ENCODE data around the gene PLCL2. TPM values are rescaled to one million over a fixed set of nuclear protein-coding genes. Genes with fewer than 3 reads are reported as not detected.

Gene PLCL2
- total and polyA plus RNA-seq, 2 donors (not counting 1 experiment from before 2014, with no cell fraction given), result 21.7 to 55.2 TPM

- intact Hi-C loops (cut with micrococcal nuclease), result loop anchor here (5.0 kb wide), 1 partner anchor 37 kb away; no protein-coding TSS in a partner anchor
- H3K4me3 ChIP-seq (ENCODE audit: control extremely low read depth in 1 of 5, extremely low read depth in 1 of 5, insufficient read depth in 1 of 5, low read depth in 2 of 5, low read length in 4 of 5), result no peak overlapping the region
These were observed 20.9 kb downstream of the PLCL2 start for GRCh38 chr3:16905704-16906103.

DNA sequence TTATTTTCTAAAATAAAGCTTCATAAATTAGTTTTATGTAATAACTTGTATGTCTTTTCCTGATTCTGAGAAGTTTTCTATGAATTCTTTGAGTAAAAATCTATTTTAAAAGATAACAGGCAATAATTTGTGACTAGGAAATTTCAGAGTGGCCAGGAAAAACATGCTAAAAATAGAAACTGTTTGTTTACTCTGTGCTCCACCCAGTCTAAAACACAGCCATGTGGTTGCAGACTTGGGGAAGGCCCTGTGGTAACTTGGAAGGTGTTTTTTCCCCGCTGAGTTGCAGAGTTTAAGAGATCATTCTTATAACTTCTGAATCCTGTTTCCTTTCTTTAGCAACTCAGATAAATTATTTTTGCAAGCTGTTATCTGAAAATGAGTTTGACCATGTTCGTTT is 21.9 kb downstream of the PLCL2 start:
- Mint-ChIP-seq H3K9me3 (ENCODE audit: insufficient read depth) (no peaks in the 10 kb centered on the region), H3K4me1 (peaks cover 77% of the 10 kb centered on the region), H3K27me3 (no peaks in the 10 kb centered on the region), H3K4me3 (no peak overlapping the region), H3K27ac (no peak overlapping the region)
- H3K36me3 ChIP-seq (replicated peaks in 1 of 2; ENCODE audit: control extremely low read depth in 1 of 2, control insufficient read depth in 1 of 2, extremely low read depth in 1 of 2, insufficient read depth in 2 of 2, low read length in 1 of 2), result no peaks in the 10 kb centered on the region
- intact Hi-C loops (cut with micrococcal nuclease), result loop anchor here (5.0 kb wide), 1 partner anchor 36 kb away; no protein-coding TSS in a partner anchor
- H2AFZ ChIP-seq (ENCODE audit: insufficient read depth, low read depth, low read length, poor library complexity, severe bottlenecking), result no peak overlapping the region
- no peak for ATAC-seq (ENCODE audit: low read depth)
- H3K79me2 ChIP-seq (ENCODE audit: control insufficient read depth, insufficient read depth, low read length), result peaks cover 96% of the 10 kb centered on the region
- no peak for DNase-seq
- POLR2A ChIA-PET, result no interaction called here
- peaks cover 0 to 6% (median 0%) of the 10 kb centered on the region in 3 donors for H3K9me3 ChIP-seq (ENCODE audit: control extremely low read depth in 1 of 3, control insufficient read depth in 2 of 3, insufficient read depth in 1 of 3, low read length in 2 of 3)
- peak overlapping the region in 1 of 5 experiments; percentile 23 for H3K4me3 ChIP-seq (ENCODE audit: control extremely low read depth in 1 of 5, extremely low read depth in 1 of 5, insufficient read depth in 1 of 5, low read depth in 2 of 5, low read length in 4 of 5)
- H3K4me2 ChIP-seq (replicated peaks; ENCODE audit: low read depth, low read length, poor library complexity, severe bottlenecking), result peak overlapping the region; percentile 58
- H3K9ac ChIP-seq (ENCODE audit: low read length), result peak overlapping the region; percentile 22
- TF ChIP-seq EZH2 (IDR thresholded peaks at IDR 0.05; ENCODE audit: borderline replicate concordance, insufficient read depth, low read depth, low read length, poor library complexity, severe bottlenecking), result no peak
- TF ChIP-seq, protein P1, sequence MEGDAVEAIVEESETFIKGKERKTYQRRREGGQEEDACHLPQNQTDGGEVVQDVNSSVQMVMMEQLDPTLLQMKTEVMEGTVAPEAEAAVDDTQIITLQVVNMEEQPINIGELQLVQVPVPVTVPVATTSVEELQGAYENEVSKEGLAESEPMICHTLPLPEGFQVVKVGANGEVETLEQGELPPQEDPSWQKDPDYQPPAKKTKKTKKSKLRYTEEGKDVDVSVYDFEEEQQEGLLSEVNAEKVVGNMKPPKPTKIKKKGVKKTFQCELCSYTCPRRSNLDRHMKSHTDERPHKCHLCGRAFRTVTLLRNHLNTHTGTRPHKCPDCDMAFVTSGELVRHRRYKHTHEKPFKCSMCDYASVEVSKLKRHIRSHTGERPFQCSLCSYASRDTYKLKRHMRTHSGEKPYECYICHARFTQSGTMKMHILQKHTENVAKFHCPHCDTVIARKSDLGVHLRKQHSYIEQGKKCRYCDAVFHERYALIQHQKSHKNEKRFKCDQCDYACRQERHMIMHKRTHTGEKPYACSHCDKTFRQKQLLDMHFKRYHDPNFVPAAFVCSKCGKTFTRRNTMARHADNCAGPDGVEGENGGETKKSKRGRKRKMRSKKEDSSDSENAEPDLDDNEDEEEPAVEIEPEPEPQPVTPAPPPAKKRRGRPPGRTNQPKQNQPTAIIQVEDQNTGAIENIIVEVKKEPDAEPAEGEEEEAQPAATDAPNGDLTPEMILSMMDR (IDR thresholded peaks at IDR 0.05), result no peak
- peaks cover 73 to 76% of the 10 kb centered on the region in 2 donors for H3K4me1 ChIP-seq (ENCODE audit: control insufficient read depth in 2 of 2, insufficient read depth in 2 of 2, low read length in 2 of 2)
- peak overlapping the region in 1 of 2 donors; percentile 62 for H3K27ac ChIP-seq (ENCODE audit: low read length in 2 of 2)
- no peaks in the 10 kb centered on the region for H4K20me1 ChIP-seq (ENCODE audit: control insufficient read depth, insufficient read depth, low read length, poor library complexity, severe bottlenecking)
- H3K27me3 ChIP-seq (replicated peaks in 1 of 4; ENCODE audit: control extremely low read depth in 1 of 4, control insufficient read depth in 3 of 4, insufficient read depth in 4 of 4, low read length in 3 of 4), result no peaks in the 10 kb centered on the region
- CTCF ChIA-PET, result no interaction called here
- no CpG with 5 or more reads among the region's 2 CpGs for WGBS (ENCODE audit: insufficient coverage)

More at GRCh38 chr3:16905704-16906103, 20.9 kb downstream of the PLCL2 start:
- DNase-seq (no peak), ATAC-seq (ENCODE audit: low read depth) (no peak)
- no CpG with 5 or more reads among the region's 1 CpG for WGBS (ENCODE audit: insufficient coverage)
- Histone ChIP-seq H2AFZ (ENCODE audit: insufficient read depth, low read depth, low read length, poor library complexity, severe bottlenecking) (no peak overlapping the region), H3K4me1 (ENCODE audit: control insufficient read depth in 2 of 2, insufficient read depth in 2 of 2, low read length in 2 of 2) (peaks cover 75 to 82% of the 10 kb centered on the region in 2 donors), H3K79me2 (ENCODE audit: control insufficient read depth, insufficient read depth, low read length) (peaks cover 96% of the 10 kb centered on the region), H3K36me3 (replicated peaks in 1 of 2; ENCODE audit: control extremely low read depth in 1 of 2, control insufficient read depth in 1 of 2, extremely low read depth in 1 of 2, insufficient read depth in 2 of 2, low read length in 1 of 2) (no peaks in the 10 kb centered on the region), H3K9me3 (ENCODE audit: control extremely low read depth in 1 of 3, control insufficient read depth in 2 of 3, insufficient read depth in 1 of 3, low read length in 2 of 3) (peaks cover 0 to 6% (median 0%) of the 10 kb centered on the region in 3 donors), H3K4me2 (replicated peaks; ENCODE audit: low read depth, low read length, poor library complexity, severe bottlenecking) (peak overlapping the region; percentile 12), H4K20me1 (ENCODE audit: control insufficient read depth, insufficient read depth, low read length, poor library complexity, severe bottlenecking) (peaks cover 5% of the 10 kb centered on the region), H3K9ac (ENCODE audit: low read length) (no peak overlapping the region), H3K27ac (ENCODE audit: low read length in 2 of 2) (peak overlapping the region in 1 of 2 donors; percentile 73), H3K27me3 (replicated peaks in 1 of 4; ENCODE audit: control extremely low read depth in 1 of 4, control insufficient read depth in 3 of 4, insufficient read depth in 4 of 4, low read length in 3 of 4) (no peaks in the 10 kb centered on the region)
- Mint-ChIP-seq H3K4me1 (peaks cover 81% of the 10 kb centered on the region), H3K27me3 (no peaks in the 10 kb centered on the region), H3K4me3 (no peak overlapping the region), H3K9me3 (ENCODE audit: insufficient read depth) (no peaks in the 10 kb centered on the region), H3K27ac (peak overlapping the region; percentile 46)
- TF ChIP-seq, protein P1 (IDR thresholded peaks at IDR 0.05), result no peak
- TF ChIP-seq EZH2 (IDR thresholded peaks at IDR 0.05; ENCODE audit: borderline replicate concordance, insufficient read depth, low read depth, low read length, poor library complexity, severe bottlenecking), result no peak
- CTCF ChIA-PET, result no interaction called here
- POLR2A ChIA-PET, result no interaction called here

Data from B cell (primary cell).